Panc1 (cell line): ENCODE data around the gene GOLGA2. TPM values are rescaled to one million over a fixed set of nuclear protein-coding genes. Genes with fewer than 3 reads are reported as not detected.

Experiments
- ATAC-seq: fragments of 200-7000 bp; cut with Tn5 transposase; 2 replicates; pipeline ENCODE4 v1.9.1; 2020; ENCODE audit warnings: mild to moderate bottlenecking, moderate library complexity
- BruUV-seq: library from RNA; stranded (reverse); fragments of 400-500 nt; replicated peaks from 2 replicates; lab custom pipeline; 2021; lab: Mats Ljungman, UMichigan
- CTCF ChIA-PET: fragments of 300-600 bp; sonication (Branson Sonifier 250); formaldehyde crosslinking; loops from one replicate; lab custom pipeline; 2022; ENCODE audit warnings: antibody characterized with exemption; lab: Charles Lee
- POLR2A ChIA-PET: fragments of 300-600 bp; sonication (Branson Sonifier 250); formaldehyde crosslinking; loops from one replicate; lab custom pipeline; 2022; ENCODE audit warnings: antibody characterized with exemption; lab: Charles Lee
- DNase-seq: peaks from one replicate; pipeline ENCODE4 v3.0.0-alpha.2; 2010; ENCODE audit warnings: low read depth, low spot score
- H3K27ac ChIP-seq: 2 replicates; pipeline ENCODE4 v1.5.1; 2011; ENCODE audit warnings: mild to moderate bottlenecking, low read length, inconsistent platforms
- H3K27me3 ChIP-seq: fragments of 200-500 bp; sonication (Bioruptor generic); 2 replicates; pipeline ENCODE4 v1.6.0; 2014; ENCODE audit warnings: low read length, inconsistent platforms; ENCODE audit not compliant: control insufficient read depth, insufficient read depth
- H3K36me3 ChIP-seq: fragments of 200-500 bp; sonication (Bioruptor generic); 2 replicates; pipeline ENCODE4 v1.5.1; 2014; ENCODE audit warnings: inconsistent platforms, mild to moderate bottlenecking, low read length, moderate library complexity; ENCODE audit not compliant: control insufficient read depth, insufficient read depth
- H3K4me1 ChIP-seq: 2 replicates; pipeline ENCODE4 v1.5.1; 2011; ENCODE audit warnings: inconsistent platforms, mild to moderate bottlenecking, low read length, moderate library complexity; ENCODE audit not compliant: control insufficient read depth, insufficient read depth
- H3K4me3 ChIP-seq, 2 experiments: 2 replicates each; pipeline ENCODE4 v1.5.1; 2011 to 2012; ENCODE audit warnings: low read depth in 2 of 2, low read length in 2 of 2, mild to moderate bottlenecking in 2 of 2, inconsistent platforms in 1 of 2, moderate library complexity in 1 of 2
- H3K9me3 ChIP-seq: fragments of 200-500 bp; sonication (Bioruptor generic); 2 replicates; pipeline ENCODE4 v1.5.1; 2014; ENCODE audit warnings: low read depth, mild to moderate bottlenecking, inconsistent platforms, low read length, moderate library complexity; ENCODE audit not compliant: control insufficient read depth, insufficient read depth
- CTCF ChIP-seq: fragments of 450-650 bp; IDR thresholded peaks from 2 replicates; pipeline ENCODE4 v1.5.1; 2017; ENCODE audit warnings: mild to moderate bottlenecking
- POLR2AphosphoS5 ChIP-seq: IDR thresholded peaks from 2 replicates; pipeline ENCODE4 v1.6.1; 2012; ENCODE audit warnings: mild to moderate bottlenecking, low read depth, low read length, moderate library complexity
- SIN3A ChIP-seq: IDR thresholded peaks from 2 replicates; pipeline ENCODE4 v1.6.1; 2012; ENCODE audit warnings: low read depth, mild to moderate bottlenecking, low read length, moderate library complexity, borderline replicate concordance; ENCODE audit not compliant: insufficient read depth
- TCF7L2 ChIP-seq: IDR thresholded peaks from 2 replicates; pipeline ENCODE4 v1.6.1; 2011; ENCODE audit warnings: mild to moderate bottlenecking, low read depth, low read length, inconsistent platforms
- in situ Hi-C: cut with HindIII; loops from 2 replicates; pipeline ENCODE4 v1.10.0; 2016; ENCODE audit warnings: low sequenced_read_pairs, low pct_unique_long_range_greater_than_20kb
- intact Hi-C: fragments of 100-400 bp; cut with micrococcal nuclease; formaldehyde crosslinking; loops from one replicate; pipeline ENCODE4 v1.10.0; 2022; ENCODE audit not compliant: unreplicated experiment
- total RNA-seq: library from RNA; stranded (reverse); gene quantifications from one replicate; pipeline ENCODE4 v1.2.1, GENCODE V29; 2021; ENCODE audit not compliant: unreplicated experiment
- TF ChIP-seq, protein P1 (sequence below), 2 experiments: IDR thresholded peaks; 2 replicates each; pipeline ENCODE4 v1.6.1; 2011 to 2012; ENCODE audit warnings: low read depth in 2 of 2, control low read depth in 1 of 2, low read length in 1 of 2, mild to moderate bottlenecking in 1 of 2, moderate library complexity in 1 of 2; ENCODE audit not compliant: insufficient read depth in 1 of 2

GOLGA2 gene
- total RNA-seq, 1 experiment from 2014 or later, result 69.6 TPM

DNA sequence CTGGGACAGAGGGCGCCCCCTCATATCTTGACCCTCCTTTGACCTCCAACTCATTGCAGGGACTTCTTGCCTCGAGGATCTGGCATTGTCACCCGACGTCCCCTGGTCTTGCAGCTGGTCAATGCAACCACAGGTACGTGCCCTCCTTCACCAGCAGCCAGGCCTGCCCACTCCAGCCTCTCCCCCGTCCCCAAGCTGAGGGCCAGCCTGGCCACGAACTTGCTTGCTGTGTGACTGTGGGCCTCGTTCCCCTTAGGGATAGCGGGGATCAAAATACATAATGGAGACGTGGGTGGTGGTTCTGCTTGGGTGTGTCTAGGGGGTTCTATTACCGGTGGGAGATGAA is 57.7 kb downstream of the GOLGA2 start:
- ATAC-seq (no peak), DNase-seq (no peak)
- no peaks in the 10 kb centered on the region for H3K9me3 ChIP-seq
- ChIA-PET POLR2A (no interaction called here), CTCF (no interaction called here)
- in situ Hi-C loops (no loop called here), intact Hi-C loops (no loop called here)
- peak overlapping the region; percentile 27 to 48 for H3K4me3 ChIP-seq
- BruUV-seq, result no TSS peak
- no peaks in the 10 kb centered on the region; the same call in 1 of the 2 replicates for H3K4me1 ChIP-seq
- no peaks in the 10 kb centered on the region for H3K27me3 ChIP-seq
- H3K36me3 ChIP-seq, result no peaks in the 10 kb centered on the region
- TF ChIP-seq POLR2AphosphoS5 (no peak), TCF7L2 (no peak), CTCF (no peak), SIN3A (no peak)
- TF ChIP-seq, protein P1, sequence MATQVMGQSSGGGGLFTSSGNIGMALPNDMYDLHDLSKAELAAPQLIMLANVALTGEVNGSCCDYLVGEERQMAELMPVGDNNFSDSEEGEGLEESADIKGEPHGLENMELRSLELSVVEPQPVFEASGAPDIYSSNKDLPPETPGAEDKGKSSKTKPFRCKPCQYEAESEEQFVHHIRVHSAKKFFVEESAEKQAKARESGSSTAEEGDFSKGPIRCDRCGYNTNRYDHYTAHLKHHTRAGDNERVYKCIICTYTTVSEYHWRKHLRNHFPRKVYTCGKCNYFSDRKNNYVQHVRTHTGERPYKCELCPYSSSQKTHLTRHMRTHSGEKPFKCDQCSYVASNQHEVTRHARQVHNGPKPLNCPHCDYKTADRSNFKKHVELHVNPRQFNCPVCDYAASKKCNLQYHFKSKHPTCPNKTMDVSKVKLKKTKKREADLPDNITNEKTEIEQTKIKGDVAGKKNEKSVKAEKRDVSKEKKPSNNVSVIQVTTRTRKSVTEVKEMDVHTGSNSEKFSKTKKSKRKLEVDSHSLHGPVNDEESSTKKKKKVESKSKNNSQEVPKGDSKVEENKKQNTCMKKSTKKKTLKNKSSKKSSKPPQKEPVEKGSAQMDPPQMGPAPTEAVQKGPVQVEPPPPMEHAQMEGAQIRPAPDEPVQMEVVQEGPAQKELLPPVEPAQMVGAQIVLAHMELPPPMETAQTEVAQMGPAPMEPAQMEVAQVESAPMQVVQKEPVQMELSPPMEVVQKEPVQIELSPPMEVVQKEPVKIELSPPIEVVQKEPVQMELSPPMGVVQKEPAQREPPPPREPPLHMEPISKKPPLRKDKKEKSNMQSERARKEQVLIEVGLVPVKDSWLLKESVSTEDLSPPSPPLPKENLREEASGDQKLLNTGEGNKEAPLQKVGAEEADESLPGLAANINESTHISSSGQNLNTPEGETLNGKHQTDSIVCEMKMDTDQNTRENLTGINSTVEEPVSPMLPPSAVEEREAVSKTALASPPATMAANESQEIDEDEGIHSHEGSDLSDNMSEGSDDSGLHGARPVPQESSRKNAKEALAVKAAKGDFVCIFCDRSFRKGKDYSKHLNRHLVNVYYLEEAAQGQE (IDR thresholded peaks at IDR 0.05; ENCODE audit: insufficient read depth in 1 of 2, low read depth in 2 of 2, low read length in 1 of 2), result no peak
- H3K27ac ChIP-seq, result no peak overlapping the region

DNA sequence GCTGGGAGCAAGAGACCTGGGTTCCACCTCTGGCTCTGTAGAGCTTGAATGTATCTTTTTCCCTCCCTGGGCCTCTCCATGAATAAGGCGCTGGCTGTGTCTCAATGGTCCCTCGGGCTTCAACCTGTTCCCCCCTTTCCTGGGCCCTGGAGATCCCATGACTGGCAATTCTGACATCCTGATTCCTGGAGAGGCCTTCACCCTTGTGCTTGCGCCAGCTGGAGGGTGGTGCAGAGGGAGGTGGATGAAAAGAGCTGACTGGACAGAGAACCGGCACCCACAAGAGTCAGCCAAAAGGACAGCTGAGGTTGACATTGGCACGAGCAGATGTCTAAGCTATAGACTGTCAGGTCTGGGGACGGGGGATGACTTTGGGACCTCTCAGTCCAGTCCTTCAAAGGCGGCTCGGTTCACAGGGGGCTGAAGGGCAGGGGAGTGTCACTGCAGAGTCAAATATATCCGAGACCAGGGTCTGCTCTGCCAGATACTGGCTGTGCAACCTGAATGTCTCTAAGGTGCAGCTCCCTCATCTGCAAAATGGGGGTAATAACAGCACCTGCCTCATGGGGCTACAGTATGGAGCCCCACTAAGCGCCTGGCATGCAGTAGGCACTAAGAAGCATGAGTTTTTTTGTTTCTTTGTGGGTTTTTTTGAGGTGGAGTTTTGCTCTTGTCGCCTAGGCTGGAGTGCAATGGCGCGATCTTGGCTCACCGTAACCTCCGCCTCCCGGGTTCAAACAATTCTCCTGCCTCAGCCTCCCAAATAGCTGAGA is 58.8 kb downstream of the GOLGA2 start:
- no peak for TF ChIP-seq TCF7L2
- no peak for TF ChIP-seq SIN3A
- TF ChIP-seq CTCF, result no peak
- TF ChIP-seq, protein P1 (IDR thresholded peaks at IDR 0.05; ENCODE audit: insufficient read depth in 1 of 2, low read depth in 2 of 2, low read length in 1 of 2), result no peak
- DNase-seq (no peak), ATAC-seq (no peak)
- Histone ChIP-seq H3K4me3 (no peak overlapping the region), H3K27ac (no peak overlapping the region), H3K27me3 (no peaks in the 10 kb centered on the region), H3K36me3 (no peaks in the 10 kb centered on the region), H3K9me3 (no peaks in the 10 kb centered on the region), H3K4me1 (no peaks in the 10 kb centered on the region; the same call in 1 of the 2 replicates)
- CTCF ChIA-PET, result no interaction called here
- in situ Hi-C loops, result no loop called here
- intact Hi-C loops, result no loop called here
- POLR2A ChIA-PET, result interaction anchor here (0.6 kb wide), 1 partner anchor 12 kb away, joined by 3 read pairs; no protein-coding TSS in a partner anchor
- BruUV-seq, result no TSS peak
